Measurements from ENCODE around the gene KLHDC8B.

DNA sequence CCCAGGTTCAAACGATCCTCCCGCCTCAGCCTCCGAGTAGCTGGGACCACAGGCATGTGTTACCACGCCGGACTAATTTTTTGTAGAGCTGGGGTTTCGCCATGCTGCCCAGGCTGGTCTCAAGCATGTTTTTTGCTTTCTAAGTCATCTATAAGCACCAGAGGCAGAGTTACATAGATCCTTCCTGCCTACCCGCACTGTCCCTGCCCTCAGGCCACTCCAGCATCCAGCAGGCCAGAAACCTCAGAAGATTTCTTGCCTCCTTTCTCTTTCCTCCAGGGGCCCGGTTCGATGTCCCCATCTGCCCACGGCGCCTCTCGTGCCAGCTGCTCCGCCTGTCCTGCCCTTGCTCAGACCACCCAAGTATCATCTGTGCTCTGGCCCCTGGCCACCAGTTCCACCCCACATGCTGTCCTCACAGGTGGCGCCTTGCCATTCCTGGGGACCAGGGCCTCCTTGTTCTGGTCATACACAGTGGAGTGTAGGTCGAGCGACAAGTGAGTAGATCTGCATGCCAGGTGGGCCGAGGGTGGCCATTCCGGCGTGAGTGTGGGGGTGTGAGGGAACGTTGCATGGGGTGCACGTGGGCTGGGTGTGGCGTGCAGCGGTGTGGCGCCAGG is 27.3 kb downstream of the KLHDC8B start:
- TF ChIP-seq, protein P1, sequence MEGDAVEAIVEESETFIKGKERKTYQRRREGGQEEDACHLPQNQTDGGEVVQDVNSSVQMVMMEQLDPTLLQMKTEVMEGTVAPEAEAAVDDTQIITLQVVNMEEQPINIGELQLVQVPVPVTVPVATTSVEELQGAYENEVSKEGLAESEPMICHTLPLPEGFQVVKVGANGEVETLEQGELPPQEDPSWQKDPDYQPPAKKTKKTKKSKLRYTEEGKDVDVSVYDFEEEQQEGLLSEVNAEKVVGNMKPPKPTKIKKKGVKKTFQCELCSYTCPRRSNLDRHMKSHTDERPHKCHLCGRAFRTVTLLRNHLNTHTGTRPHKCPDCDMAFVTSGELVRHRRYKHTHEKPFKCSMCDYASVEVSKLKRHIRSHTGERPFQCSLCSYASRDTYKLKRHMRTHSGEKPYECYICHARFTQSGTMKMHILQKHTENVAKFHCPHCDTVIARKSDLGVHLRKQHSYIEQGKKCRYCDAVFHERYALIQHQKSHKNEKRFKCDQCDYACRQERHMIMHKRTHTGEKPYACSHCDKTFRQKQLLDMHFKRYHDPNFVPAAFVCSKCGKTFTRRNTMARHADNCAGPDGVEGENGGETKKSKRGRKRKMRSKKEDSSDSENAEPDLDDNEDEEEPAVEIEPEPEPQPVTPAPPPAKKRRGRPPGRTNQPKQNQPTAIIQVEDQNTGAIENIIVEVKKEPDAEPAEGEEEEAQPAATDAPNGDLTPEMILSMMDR (IDR thresholded peaks at IDR 0.05), result no peak
- TF ChIP-seq POLR2A (IDR thresholded peaks at IDR 0.05), result no peak

Data from heart left ventricle (tissue), 13 donors.